GM23338 (cell line): ENCODE data around the gene STRBP. TPM values are rescaled to one million over a fixed set of nuclear protein-coding genes. Genes with fewer than 3 reads are reported as not detected.

ENCODE experiments used
- ATAC-seq: fragments of 200-7000 bp; cut with Tn5 transposase; 3 replicates; pipeline ENCODE4 v1.9.1; 2020
- DNase-seq: peaks from one replicate; pipeline ENCODE4 v3.0.0-alpha.2; 2015; ENCODE audit warnings: low spot score
- H2AFZ ChIP-seq: fragments of 200-600 bp; sonication (generic); 2 replicates; pipeline ENCODE4 v1.8.0; 2016; ENCODE audit warnings: antibody characterized with exemption, mild to moderate bottlenecking, moderate library complexity
- H3F3A ChIP-seq: fragments of 200-600 bp; sonication (generic); replicated peaks from 2 replicates; pipeline ENCODE4 v1.8.0; 2017; ENCODE audit warnings: antibody characterized with exemption, mixed run types, low read depth
- H3K27ac ChIP-seq: fragments of 200-600 bp; sonication (generic); 2 replicates; pipeline ENCODE4 v1.6.1; 2016; ENCODE audit warnings: low read depth
- H3K27me3 ChIP-seq: fragments of 200-600 bp; sonication (generic); 2 replicates; pipeline ENCODE4 v1.8.0; 2016; ENCODE audit warnings: mild to moderate bottlenecking, mixed run types, moderate library complexity; ENCODE audit not compliant: insufficient read depth
- H3K36me3 ChIP-seq: fragments of 200-600 bp; sonication (generic); 2 replicates; pipeline ENCODE4 v1.8.0; 2016; ENCODE audit warnings: mild to moderate bottlenecking; ENCODE audit not compliant: insufficient read depth
- H3K4me1 ChIP-seq: fragments of 200-600 bp; sonication (generic); 2 replicates; pipeline ENCODE4 v1.8.0; 2016; ENCODE audit warnings: mild to moderate bottlenecking, moderate library complexity; ENCODE audit not compliant: insufficient read depth
- H3K4me2 ChIP-seq: fragments of 200-600 bp; sonication (generic); 2 replicates; pipeline ENCODE4 v1.7.1; 2017; ENCODE audit warnings: mixed run types
- H3K4me3 ChIP-seq: fragments of 200-600 bp; sonication (generic); 2 replicates; pipeline ENCODE4 v1.6.1; 2016; ENCODE audit warnings: mixed run types
- H3K79me2 ChIP-seq: fragments of 200-600 bp; sonication (generic); replicated peaks from 2 replicates; pipeline ENCODE4 v1.8.0; 2017; ENCODE audit warnings: mild to moderate bottlenecking; ENCODE audit not compliant: insufficient read depth
- H3K9me2 ChIP-seq: fragments of 200-600 bp; sonication (generic); 2 replicates; pipeline ENCODE4 v1.8.0; 2017; ENCODE audit not compliant: insufficient read depth
- H4K20me1 ChIP-seq: fragments of 200-600 bp; sonication (generic); replicated peaks from 2 replicates; pipeline ENCODE4 v1.8.0; 2017; ENCODE audit warnings: mild to moderate bottlenecking; ENCODE audit not compliant: insufficient read depth
- H3K27ac Mint-ChIP-seq: 2 replicates; pipeline ENCODE4 v1.8.0; 2020; ENCODE audit warnings: inconsistent platforms, mild to moderate bottlenecking, moderate library complexity, mixed read lengths
- H3K27me3 Mint-ChIP-seq: 3 replicates; pipeline ENCODE4 v1.8.0; 2022; ENCODE audit warnings: low read depth, mild to moderate bottlenecking, moderate library complexity, mixed read lengths, inconsistent platforms; ENCODE audit not compliant: insufficient read depth, poor library complexity
- H3K36me3 Mint-ChIP-seq: 3 replicates; pipeline ENCODE4 v1.8.0; 2021; ENCODE audit warnings: low read depth, mild to moderate bottlenecking, inconsistent platforms, moderate library complexity, mixed read lengths
- H3K4me1 Mint-ChIP-seq: 3 replicates; pipeline ENCODE4 v1.8.0; 2020; ENCODE audit warnings: mild to moderate bottlenecking, inconsistent platforms, mixed read lengths
- H3K4me3 Mint-ChIP-seq: 3 replicates; pipeline ENCODE4 v1.8.0; 2021; ENCODE audit warnings: moderate library complexity, mild to moderate bottlenecking, inconsistent platforms, mixed read lengths
- H3K9me3 Mint-ChIP-seq: 3 replicates; pipeline ENCODE4 v1.8.0; 2020; ENCODE audit warnings: moderate library complexity, mild to moderate bottlenecking, inconsistent platforms, mixed read lengths
- EZH2 ChIP-seq: fragments of 200-600 bp; sonication (generic); IDR thresholded peaks from one replicate; pipeline ENCODE4 v1.8.0; 2017; ENCODE audit warnings: antibody characterized with exemption, mild to moderate bottlenecking, low read depth; ENCODE audit not compliant: unreplicated experiment
- JUNB ChIP-seq: IDR thresholded peaks from one replicate; pipeline ENCODE4 v1.6.1; 2016; ENCODE audit warnings: antibody characterized with exemption; ENCODE audit not compliant: unreplicated experiment
- NANOG ChIP-seq: IDR thresholded peaks from 2 replicates; pipeline ENCODE4 v1.6.1; 2016; ENCODE audit warnings: antibody characterized with exemption, borderline replicate concordance
- POLR2AphosphoS5 ChIP-seq: IDR thresholded peaks from 2 replicates; pipeline ENCODE4 v1.6.1; 2016; ENCODE audit warnings: antibody characterized with exemption, low read depth
- ZNF114 ChIP-seq: fragments of 250-450 bp; sonication (Bioruptor Pico); IDR thresholded peaks from 2 replicates; pipeline ENCODE4 v1.5.0; 2020; ENCODE audit warnings: mild to moderate bottlenecking, moderate library complexity
- ZNF331 ChIP-seq: fragments of 250-450 bp; sonication (Bioruptor Pico); IDR thresholded peaks from 2 replicates; pipeline ENCODE4 v1.5.0; 2020; ENCODE audit warnings: low read depth, mild to moderate bottlenecking, moderate library complexity
- polyA plus RNA-seq: library from polyadenylated mRNA; unstranded; fragments of >200 nt; fragmentation: Nextera tagmentation; extraction: Ambion mirVana; gene quantifications from 2 replicates; pipeline ENCODE4 v1.2.1, GENCODE V29; 2016
- total RNA-seq: library from RNA; depleted of rRNA; stranded (reverse); fragments of >200 nt; shearing (Covaris generic); gene quantifications from 2 replicates; pipeline ENCODE4 v1.2.3, GENCODE V29; 2014
- TF ChIP-seq, protein P1 (sequence below), 2 experiments: fragments of 200-600 bp in 1 of 2; sonication (generic) in 1 of 2; conservative IDR thresholded peaks; 2 replicates each; pipeline versions ENCODE4 v1.5.1 to v1.6.1; 2016 to 2017; ENCODE audit warnings: antibody characterized with exemption in 2 of 2, low read depth in 2 of 2, mild to moderate bottlenecking in 2 of 2, moderate library complexity in 1 of 2
- TF ChIP-seq, protein P2 (sequence below): IDR thresholded peaks from 2 replicates; pipeline ENCODE4 v1.6.1; 2016; ENCODE audit warnings: antibody characterized with exemption

STRBP gene
- total and polyA plus RNA-seq, 2 experiments from 2014 or later: 80.5 to 116 TPM

DNA sequence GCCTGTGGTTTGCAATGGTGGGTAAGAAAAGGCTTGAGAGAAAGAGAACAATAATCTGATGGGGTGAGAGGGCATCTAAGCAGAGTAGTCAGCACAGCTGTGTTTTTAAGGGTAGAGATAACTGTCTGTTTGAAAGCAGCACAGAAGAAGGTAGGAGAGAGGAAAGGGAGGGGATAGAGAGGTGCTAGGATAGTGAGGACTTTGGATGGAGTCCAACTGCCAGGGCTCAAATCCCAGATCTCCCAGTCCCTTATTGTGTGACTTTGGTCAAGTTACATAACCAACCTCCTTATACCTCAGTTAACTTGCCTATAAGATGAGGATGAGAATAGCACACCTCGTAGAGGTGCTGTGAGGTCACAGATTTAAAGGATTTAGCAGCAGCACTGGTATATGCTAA lies 179.3 kb downstream of the STRBP start:
- no peak for DNase-seq
- no peak overlapping the region for H3K4me3 ChIP-seq
- no peaks in the 10 kb centered on the region for H3K9me2 ChIP-seq
- Mint-ChIP-seq H3K4me3 (no peak overlapping the region), H3K27ac (no peak overlapping the region), H3K9me3 (no peaks in the 10 kb centered on the region), H3K27me3 (peaks cover 2% of the 10 kb centered on the region), H3K36me3 (peaks cover 58% of the 10 kb centered on the region), H3K4me1 (peaks cover 20% of the 10 kb centered on the region)
- peaks cover 17% of the 10 kb centered on the region for H3K4me1 ChIP-seq
- H3K27me3 ChIP-seq: no peaks in the 10 kb centered on the region
- H3K79me2 ChIP-seq: no peaks in the 10 kb centered on the region
- no peak overlapping the region; the same call in 1 of the 2 replicates for H3K27ac ChIP-seq
- ATAC-seq: no peak
- H2AFZ ChIP-seq: no peak overlapping the region
- H3F3A ChIP-seq: no peaks in the 10 kb centered on the region
- peaks cover 15% of the 10 kb centered on the region; the same call in 1 of the 2 replicates for H3K36me3 ChIP-seq
- H4K20me1 ChIP-seq: no peaks in the 10 kb centered on the region; the same call in 1 of the 2 replicates
- no peak overlapping the region for H3K4me2 ChIP-seq
- TF ChIP-seq ZNF114: no peak

DNA sequence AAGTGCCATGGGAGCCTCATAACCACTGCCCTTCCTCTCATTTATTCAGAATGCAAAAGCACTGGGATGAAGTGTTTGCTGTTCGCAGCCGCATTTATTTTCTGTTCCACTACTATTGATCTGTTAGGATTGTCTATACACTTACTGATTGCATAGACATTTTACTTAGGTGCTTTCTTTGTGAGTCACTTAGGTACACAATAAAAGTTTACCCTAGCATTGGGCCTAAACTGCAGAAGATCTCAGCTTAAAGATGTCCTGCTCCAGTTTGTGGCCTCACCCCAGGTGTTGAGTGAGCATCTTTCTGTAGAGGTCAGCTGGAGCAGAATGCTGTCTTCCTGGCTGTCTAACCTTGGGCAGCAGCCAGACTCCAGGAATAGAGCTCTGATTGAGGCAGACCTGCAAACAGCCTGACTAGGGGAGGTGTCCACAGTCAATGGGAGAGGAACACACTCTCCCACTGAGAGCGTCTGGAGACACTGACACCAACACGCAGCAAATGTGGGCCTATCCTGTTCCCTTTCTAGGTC lies 181.0 kb downstream of the STRBP start:
- Histone ChIP-seq H3K27me3 (no peaks in the 10 kb centered on the region), H3K27ac (no peak overlapping the region), H3K9me2 (no peaks in the 10 kb centered on the region), H3K4me1 (peaks cover 17% of the 10 kb centered on the region), H3K79me2 (no peaks in the 10 kb centered on the region), H4K20me1 (no peaks in the 10 kb centered on the region; the same call in 1 of the 2 replicates), H2AFZ (no peak overlapping the region), H3K4me2 (no peak overlapping the region), H3K4me3 (no peak overlapping the region), H3F3A (no peaks in the 10 kb centered on the region), H3K36me3 (peaks cover 10% of the 10 kb centered on the region; the same call in 1 of the 2 replicates)
- H3K36me3 Mint-ChIP-seq: peaks cover 47% of the 10 kb centered on the region
- no peak overlapping the region for H3K4me3 Mint-ChIP-seq
- TF ChIP-seq ZNF114 (no peak), EZH2 (no peak)
- DNase-seq (no peak), ATAC-seq (no peak)
- H3K27ac Mint-ChIP-seq: no peak overlapping the region
- H3K9me3 Mint-ChIP-seq: no peaks in the 10 kb centered on the region
- peaks cover 2% of the 10 kb centered on the region for H3K27me3 Mint-ChIP-seq
- peaks cover 20% of the 10 kb centered on the region for H3K4me1 Mint-ChIP-seq

DNA sequence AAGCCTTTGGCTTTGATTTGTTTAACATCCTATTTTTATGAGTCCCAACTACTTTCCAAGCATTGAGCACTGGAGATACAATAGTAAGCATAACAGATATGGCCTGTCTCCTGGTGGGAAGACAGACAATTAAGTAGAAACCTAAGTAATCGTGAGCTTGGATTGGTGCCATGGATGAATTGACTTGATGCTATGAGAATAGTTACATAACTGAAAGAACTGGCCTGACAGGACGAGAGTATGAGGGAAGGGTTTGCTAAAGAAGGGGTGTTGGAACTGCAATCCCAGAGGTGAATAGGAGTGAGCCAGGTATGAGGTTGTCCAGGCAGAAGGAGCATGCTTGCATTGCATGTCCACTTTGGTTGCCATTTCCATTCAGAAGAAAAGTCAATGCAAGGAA lies 182.5 kb downstream of the STRBP start:
- H3K27me3 Mint-ChIP-seq: peaks cover 2% of the 10 kb centered on the region
- peaks cover 42% of the 10 kb centered on the region for H3K36me3 Mint-ChIP-seq
- H3K27ac Mint-ChIP-seq: peak overlapping the region; percentile 25
- no peak overlapping the region for H3K4me2 ChIP-seq
- no peaks in the 10 kb centered on the region for H3K9me2 ChIP-seq
- H3K4me1 ChIP-seq: peaks cover 17% of the 10 kb centered on the region
- no peak overlapping the region for H3K27ac ChIP-seq
- peaks cover 3% of the 10 kb centered on the region; the same call in 1 of the 2 replicates for H3K36me3 ChIP-seq
- no peaks in the 10 kb centered on the region for H3K9me3 Mint-ChIP-seq
- H4K20me1 ChIP-seq: no peaks in the 10 kb centered on the region; the same call in 1 of the 2 replicates
- H3K4me3 ChIP-seq: no peak overlapping the region
- no peak for ATAC-seq
- no peak overlapping the region for H3K4me3 Mint-ChIP-seq
- no peak overlapping the region for H2AFZ ChIP-seq
- H3K4me1 Mint-ChIP-seq: peaks cover 24% of the 10 kb centered on the region
- no peaks in the 10 kb centered on the region for H3K79me2 ChIP-seq
- no peaks in the 10 kb centered on the region for H3F3A ChIP-seq
- H3K27me3 ChIP-seq: no peaks in the 10 kb centered on the region
- no peak for DNase-seq
- TF ChIP-seq, protein P1, sequence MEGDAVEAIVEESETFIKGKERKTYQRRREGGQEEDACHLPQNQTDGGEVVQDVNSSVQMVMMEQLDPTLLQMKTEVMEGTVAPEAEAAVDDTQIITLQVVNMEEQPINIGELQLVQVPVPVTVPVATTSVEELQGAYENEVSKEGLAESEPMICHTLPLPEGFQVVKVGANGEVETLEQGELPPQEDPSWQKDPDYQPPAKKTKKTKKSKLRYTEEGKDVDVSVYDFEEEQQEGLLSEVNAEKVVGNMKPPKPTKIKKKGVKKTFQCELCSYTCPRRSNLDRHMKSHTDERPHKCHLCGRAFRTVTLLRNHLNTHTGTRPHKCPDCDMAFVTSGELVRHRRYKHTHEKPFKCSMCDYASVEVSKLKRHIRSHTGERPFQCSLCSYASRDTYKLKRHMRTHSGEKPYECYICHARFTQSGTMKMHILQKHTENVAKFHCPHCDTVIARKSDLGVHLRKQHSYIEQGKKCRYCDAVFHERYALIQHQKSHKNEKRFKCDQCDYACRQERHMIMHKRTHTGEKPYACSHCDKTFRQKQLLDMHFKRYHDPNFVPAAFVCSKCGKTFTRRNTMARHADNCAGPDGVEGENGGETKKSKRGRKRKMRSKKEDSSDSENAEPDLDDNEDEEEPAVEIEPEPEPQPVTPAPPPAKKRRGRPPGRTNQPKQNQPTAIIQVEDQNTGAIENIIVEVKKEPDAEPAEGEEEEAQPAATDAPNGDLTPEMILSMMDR (conservative IDR thresholded peaks at IDR 0.05; ENCODE audit: low read depth in 2 of 2): no peak
- TF ChIP-seq JUNB (no peak), ZNF114 (no peak), POLR2AphosphoS5 (no peak), NANOG (no peak), ZNF331 (CRISPR knock-in tag) (no peak)
- TF ChIP-seq, protein P2, sequence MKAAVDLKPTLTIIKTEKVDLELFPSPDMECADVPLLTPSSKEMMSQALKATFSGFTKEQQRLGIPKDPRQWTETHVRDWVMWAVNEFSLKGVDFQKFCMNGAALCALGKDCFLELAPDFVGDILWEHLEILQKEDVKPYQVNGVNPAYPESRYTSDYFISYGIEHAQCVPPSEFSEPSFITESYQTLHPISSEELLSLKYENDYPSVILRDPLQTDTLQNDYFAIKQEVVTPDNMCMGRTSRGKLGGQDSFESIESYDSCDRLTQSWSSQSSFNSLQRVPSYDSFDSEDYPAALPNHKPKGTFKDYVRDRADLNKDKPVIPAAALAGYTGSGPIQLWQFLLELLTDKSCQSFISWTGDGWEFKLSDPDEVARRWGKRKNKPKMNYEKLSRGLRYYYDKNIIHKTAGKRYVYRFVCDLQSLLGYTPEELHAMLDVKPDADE: no peak
